Activated gamma-delta T cell treated with anti-CD3 and anti-CD28 coated beads, Interleukin-2, amount 50 U/mL, for 16 hours (primary cell): ENCODE data around the gene ASPSCR1.

ENCODE experiments used
- DNase-seq: peaks from one replicate; pipeline ENCODE4 v3.0.0-alpha.2; 2020; ENCODE audit warnings: low read depth

The ASPSCR1 gene

GRCh38 chr17:82055965-82056728 lies 78.7 kb downstream of the ASPSCR1 start:
- no peak for DNase-seq

GRCh38 chr17:82056729-82057621 lies 79.5 kb downstream of the ASPSCR1 start:
- DNase-seq: no peak

GRCh38 chr17:82058230-82058854 lies 80.9 kb downstream of the ASPSCR1 start:
- DNase-seq: no peak

- no peak for DNase-seq
These were observed 81.4 kb downstream of the ASPSCR1 start for GRCh38 chr17:82058855-82059249.

- no peak for DNase-seq
These were observed 82.0 kb downstream of the ASPSCR1 start for GRCh38 chr17:82059272-82060000.

GRCh38 chr17:82060001-82060380 lies 82.6 kb downstream of the ASPSCR1 start:
- DNase-seq: no peak

GRCh38 chr17:82060614-82061013 lies 83.2 kb downstream of the ASPSCR1 start:
- no peak for DNase-seq

- no peak for DNase-seq
These were observed 83.9 kb downstream of the ASPSCR1 start for GRCh38 chr17:82061047-82061925.

- DNase-seq: no peak
These were observed 84.9 kb downstream of the ASPSCR1 start for GRCh38 chr17:82062076-82062983.

GRCh38 chr17:82062984-82063368 lies 85.5 kb downstream of the ASPSCR1 start:
- DNase-seq: no peak

- DNase-seq: no peak
These were observed 86.3 kb downstream of the ASPSCR1 start for GRCh38 chr17:82063424-82064415.

- no peak for DNase-seq
These were observed 87.2 kb downstream of the ASPSCR1 start for GRCh38 chr17:82064433-82065192.

GRCh38 chr17:82065193-82065637 lies 87.8 kb downstream of the ASPSCR1 start:
- DNase-seq: no peak

- DNase-seq: peak; percentile 50
These were observed 88.3 kb downstream of the ASPSCR1 start, which contains the start of gene DUS1L for GRCh38 chr17:82065638-82066303. TSS of gene DUS1L (minus strand) at chr17:82065804. CDS start at chr17:82065059, 745 bp downstream.
